Stomach smooth muscle (tissue), 2 donors: Measurements from ENCODE around the gene RNF19B.

ENCODE experiments used
- H3K27ac ChIP-seq: one replicate; pipeline ENCODE4 v1.7.0; 2013; ENCODE audit warnings: mild to moderate bottlenecking, low read length, inconsistent platforms
- H3K27me3 ChIP-seq, 2 donors: one replicate each; pipeline ENCODE4 v1.7.0; 2013; ENCODE audit warnings: low read length in 2 of 2; ENCODE audit not compliant: insufficient read depth in 2 of 2, control insufficient read depth in 1 of 2
- H3K36me3 ChIP-seq, 2 donors: one replicate each; pipeline ENCODE4 v1.7.0; 2013; ENCODE audit warnings: low read length in 2 of 2; ENCODE audit not compliant: control insufficient read depth in 2 of 2, insufficient read depth in 2 of 2
- H3K4me1 ChIP-seq: one replicate; pipeline ENCODE4 v1.7.0; 2013; ENCODE audit warnings: low read length; ENCODE audit not compliant: control insufficient read depth, insufficient read depth
- H3K4me3 ChIP-seq, 2 donors: one replicate each; pipeline ENCODE4 v1.7.0; 2013; ENCODE audit warnings: low read length in 2 of 2
- H3K9ac ChIP-seq, 2 donors: one replicate each; pipeline ENCODE4 v1.7.0; 2013; ENCODE audit warnings: low read length in 2 of 2, mild to moderate bottlenecking in 1 of 2
- H3K9me3 ChIP-seq, 2 donors: one replicate each; pipeline ENCODE4 v1.7.0; 2013; ENCODE audit warnings: low read length in 2 of 2; ENCODE audit not compliant: control insufficient read depth in 2 of 2
- donor health status: healthy.
- donor health status: Pancreatic carcinoma.

Gene RNF19B

DNA sequence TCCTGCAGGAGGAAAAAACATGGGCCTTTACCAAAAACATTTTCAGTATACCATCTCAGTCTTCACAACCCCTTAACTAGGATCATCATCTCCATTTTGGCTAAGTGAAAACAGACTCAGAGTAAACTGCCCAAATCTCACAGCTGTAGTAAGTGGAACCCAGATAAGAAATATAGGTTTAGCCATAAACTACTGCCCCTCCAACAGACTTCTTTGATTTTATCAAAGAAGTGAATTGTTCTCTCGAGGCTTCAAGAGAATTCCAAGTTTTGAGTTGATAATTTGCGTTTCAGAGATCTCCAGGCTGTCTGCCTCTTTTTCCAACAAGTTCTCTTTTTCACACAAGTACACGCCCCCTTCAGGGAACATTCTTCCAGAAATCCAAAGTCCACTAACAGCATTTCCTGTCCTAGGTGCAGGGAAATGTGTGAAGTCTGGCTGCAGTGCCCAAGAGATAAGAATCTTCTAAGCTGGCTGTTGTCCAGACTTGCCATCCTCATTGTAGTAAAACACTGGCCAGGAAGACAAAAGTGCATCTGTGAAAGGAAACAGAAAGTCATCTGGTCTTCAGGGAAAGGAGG lies 30.8 kb downstream of the RNF19B start:
- Histone ChIP-seq H3K4me3 (no peak overlapping the region), H3K27me3 (no peaks in the 10 kb centered on the region), H3K9me3 (no peaks in the 10 kb centered on the region), H3K36me3 (peaks cover 4 to 16% of the 10 kb centered on the region in 2 donors), H3K27ac (no peak overlapping the region), H3K9ac (peak overlapping the region in 1 of 2 donors; percentile 13), H3K4me1 (no peaks in the 10 kb centered on the region)

DNA sequence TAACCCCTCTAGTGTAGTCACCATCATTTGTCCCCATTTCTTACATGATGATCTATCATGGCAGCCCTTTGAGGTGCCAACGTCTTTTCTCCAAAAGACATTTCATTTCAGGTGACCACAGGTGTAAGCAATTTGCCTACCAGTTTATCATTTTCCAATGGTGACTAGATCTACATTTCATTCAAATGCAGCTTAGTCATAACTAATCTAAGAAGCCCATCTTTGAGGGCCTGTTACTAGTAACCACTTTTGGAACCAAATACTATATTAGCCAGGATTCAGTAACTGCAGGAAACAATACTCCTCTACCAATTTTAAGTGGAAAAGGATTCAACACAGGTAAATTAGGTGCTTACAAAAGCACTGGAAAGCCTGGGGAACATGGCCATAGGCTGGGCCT lies 32.8 kb downstream of the RNF19B start:
- no peaks in the 10 kb centered on the region for H3K27me3 ChIP-seq
- peaks cover 0 to 4% of the 10 kb centered on the region in 2 donors for H3K36me3 ChIP-seq
- H3K27ac ChIP-seq, result no peak overlapping the region
- H3K4me3 ChIP-seq, result no peak overlapping the region
- no peak overlapping the region for H3K9ac ChIP-seq
- no peaks in the 10 kb centered on the region for H3K4me1 ChIP-seq
- no peaks in the 10 kb centered on the region for H3K9me3 ChIP-seq

DNA sequence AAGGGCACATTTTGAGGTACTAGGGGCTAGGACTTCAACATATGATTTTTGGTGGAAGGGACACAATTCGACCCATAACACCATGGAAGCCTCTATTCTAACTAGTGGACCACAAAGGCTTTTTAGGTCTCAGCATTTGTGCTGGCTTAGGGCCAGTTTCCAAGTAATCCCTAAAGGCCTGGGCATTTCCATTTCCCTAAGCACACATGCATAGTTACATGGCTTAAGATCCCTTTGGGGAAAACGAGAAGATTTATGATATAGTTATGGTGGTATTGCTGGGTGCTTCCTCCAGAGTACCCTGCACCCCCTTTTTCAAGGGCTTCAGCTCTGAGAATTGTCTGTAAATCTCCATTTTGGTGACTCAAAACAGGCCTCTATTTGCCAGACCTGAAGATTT lies 35.2 kb downstream of the RNF19B start:
- Histone ChIP-seq H3K9ac (no peak overlapping the region), H3K4me3 (no peak overlapping the region), H3K4me1 (peaks cover 14% of the 10 kb centered on the region), H3K36me3 (no peaks in the 10 kb centered on the region), H3K27me3 (peaks cover 0 to 5% of the 10 kb centered on the region in 2 donors), H3K27ac (no peak overlapping the region), H3K9me3 (no peaks in the 10 kb centered on the region)

DNA sequence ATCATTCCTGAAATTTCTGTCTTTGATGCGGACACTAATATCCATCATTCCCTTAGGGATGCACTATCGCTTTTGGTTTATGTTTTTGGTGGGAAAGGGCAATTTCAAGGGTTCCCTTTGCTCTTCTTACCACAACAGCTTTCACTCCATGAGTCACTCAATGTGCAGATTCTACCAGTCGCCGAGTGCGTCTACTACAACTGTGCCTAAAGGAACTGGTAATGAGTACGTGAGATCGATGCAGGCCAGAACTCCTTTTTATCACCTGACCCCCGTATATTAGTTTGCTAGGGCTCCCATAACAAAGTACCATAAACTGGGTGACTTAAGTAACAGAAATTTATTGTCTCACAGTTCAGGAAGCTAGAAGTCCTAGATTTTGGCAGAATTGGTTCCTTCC lies 35.9 kb downstream of the RNF19B start:
- no peak overlapping the region for H3K27ac ChIP-seq
- peaks cover 0 to 6% of the 10 kb centered on the region in 2 donors for H3K27me3 ChIP-seq
- no peak overlapping the region for H3K4me3 ChIP-seq
- peaks cover 14% of the 10 kb centered on the region for H3K4me1 ChIP-seq
- no peak overlapping the region for H3K9ac ChIP-seq
- no peaks in the 10 kb centered on the region for H3K9me3 ChIP-seq
- no peaks in the 10 kb centered on the region for H3K36me3 ChIP-seq

DNA sequence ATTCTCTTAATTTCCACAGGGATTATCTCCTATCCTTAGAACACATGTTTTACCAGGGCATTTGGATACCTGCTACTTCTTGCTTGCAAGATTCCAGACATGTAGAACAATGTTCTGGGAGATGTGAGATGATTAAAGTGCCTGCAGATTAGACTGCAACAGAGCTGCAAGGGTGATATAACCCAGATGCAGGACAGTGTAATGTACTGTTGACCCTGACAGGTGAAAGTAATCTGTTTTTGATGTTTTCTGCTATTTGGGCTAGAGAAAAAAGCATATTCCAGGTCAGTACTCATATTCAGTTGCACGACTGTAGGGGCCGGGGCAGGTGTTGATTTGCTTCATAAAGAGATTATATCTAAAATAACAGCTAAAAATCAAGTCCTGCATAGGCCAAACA lies 36.3 kb downstream of the RNF19B start:
- H3K36me3 ChIP-seq, result no peaks in the 10 kb centered on the region
- no peak overlapping the region for H3K9ac ChIP-seq
- H3K9me3 ChIP-seq, result no peaks in the 10 kb centered on the region
- H3K4me3 ChIP-seq, result no peak overlapping the region
- H3K27me3 ChIP-seq, result peaks cover 0 to 6% of the 10 kb centered on the region in 2 donors
- H3K4me1 ChIP-seq, result peaks cover 14% of the 10 kb centered on the region
- no peak overlapping the region for H3K27ac ChIP-seq

DNA sequence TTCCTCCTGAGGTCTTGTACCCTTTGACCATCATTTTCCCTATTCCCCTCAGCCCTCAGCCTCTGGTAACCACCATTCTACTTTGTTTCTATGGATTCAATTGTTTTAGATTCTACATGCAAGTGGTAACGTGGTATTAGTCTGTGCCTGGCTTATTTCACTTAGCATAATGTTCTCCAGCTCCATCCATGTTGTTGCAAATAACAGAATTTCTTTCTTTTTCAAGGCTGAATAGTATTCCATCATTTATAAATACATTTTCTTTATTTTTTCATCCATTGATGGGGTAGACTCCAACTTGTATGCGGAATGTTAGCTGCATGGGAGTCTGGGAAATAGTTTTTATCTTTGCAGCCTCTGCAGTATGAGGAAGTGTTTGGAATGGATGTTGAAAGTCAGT lies 37.2 kb downstream of the RNF19B start:
- no peak overlapping the region for H3K9ac ChIP-seq
- no peak overlapping the region for H3K27ac ChIP-seq
- H3K4me1 ChIP-seq, result peaks cover 14% of the 10 kb centered on the region
- H3K4me3 ChIP-seq, result no peak overlapping the region
- H3K36me3 ChIP-seq, result no peaks in the 10 kb centered on the region
- H3K27me3 ChIP-seq, result peaks cover 2 to 10% of the 10 kb centered on the region in 2 donors
- H3K9me3 ChIP-seq, result no peaks in the 10 kb centered on the region

DNA sequence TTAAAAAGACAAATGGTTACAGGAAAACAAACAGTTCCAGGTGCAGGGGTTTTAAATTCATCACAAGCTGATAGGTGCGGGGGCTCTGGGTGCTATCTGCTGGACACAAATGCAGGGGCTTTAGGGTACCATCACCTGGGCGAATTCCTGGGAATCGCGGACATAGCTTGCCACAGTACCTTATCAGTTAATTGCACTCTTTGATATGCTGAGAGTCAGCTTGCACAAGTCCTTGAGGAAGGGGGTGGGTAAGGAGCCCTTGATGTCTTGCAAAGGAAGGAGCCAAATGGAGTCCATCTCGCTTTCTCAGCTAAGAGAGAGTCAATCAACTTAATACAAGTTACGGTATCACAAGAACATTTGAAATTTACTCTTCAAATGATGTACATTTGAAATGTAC lies 38.0 kb downstream of the RNF19B start:
- no peaks in the 10 kb centered on the region for H3K9me3 ChIP-seq
- peaks cover 14% of the 10 kb centered on the region for H3K4me1 ChIP-seq
- peaks cover 2 to 10% of the 10 kb centered on the region in 2 donors for H3K27me3 ChIP-seq
- H3K36me3 ChIP-seq, result no peaks in the 10 kb centered on the region
- no peak overlapping the region for H3K9ac ChIP-seq
- no peak overlapping the region for H3K4me3 ChIP-seq
- H3K27ac ChIP-seq, result no peak overlapping the region

DNA sequence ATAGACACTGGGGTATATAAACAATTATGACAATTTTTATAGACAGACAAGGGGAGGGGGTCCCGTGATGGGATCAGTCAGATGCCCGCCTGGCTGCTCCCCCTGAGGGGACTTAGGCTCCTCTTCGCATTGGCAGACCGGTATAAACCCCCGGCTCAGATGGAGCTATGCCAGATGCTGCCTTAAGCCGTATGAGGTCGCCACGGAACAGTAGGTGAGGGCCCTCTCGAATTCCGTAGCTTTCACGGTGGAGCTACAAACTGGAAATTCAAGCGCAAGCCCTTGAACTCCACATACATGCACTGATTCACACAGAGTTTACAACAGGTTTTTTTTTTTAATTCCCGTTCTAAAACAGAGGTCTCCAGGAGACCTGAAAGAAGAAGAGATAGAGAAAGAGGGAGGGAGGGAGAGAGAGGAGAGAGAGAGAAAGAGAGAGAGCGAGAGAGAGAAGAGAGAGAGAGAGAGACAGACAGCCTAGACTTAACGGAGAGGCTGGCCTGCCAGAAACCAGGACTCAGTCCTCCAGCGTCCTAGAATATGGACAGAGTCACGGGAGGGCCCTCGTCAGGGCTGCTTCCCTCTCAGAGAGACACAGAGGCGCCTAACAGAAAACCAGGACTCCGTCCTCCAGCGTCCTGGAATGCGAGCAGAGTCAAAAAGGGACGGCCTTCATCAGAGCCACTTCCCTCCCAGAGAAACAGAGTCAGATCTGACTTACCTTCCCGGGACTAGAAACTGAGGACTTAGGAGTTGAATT lies 39.0 kb downstream of the RNF19B start:
- Histone ChIP-seq H3K9ac (peak overlapping the region; percentile 37 to 58), H3K9me3 (no peaks in the 10 kb centered on the region), H3K27me3 (peaks cover 4 to 14% of the 10 kb centered on the region in 2 donors), H3K36me3 (no peaks in the 10 kb centered on the region), H3K4me3 (peak overlapping the region; percentile 38 to 49), H3K27ac (no peak overlapping the region), H3K4me1 (peaks cover 16% of the 10 kb centered on the region)

DNA sequence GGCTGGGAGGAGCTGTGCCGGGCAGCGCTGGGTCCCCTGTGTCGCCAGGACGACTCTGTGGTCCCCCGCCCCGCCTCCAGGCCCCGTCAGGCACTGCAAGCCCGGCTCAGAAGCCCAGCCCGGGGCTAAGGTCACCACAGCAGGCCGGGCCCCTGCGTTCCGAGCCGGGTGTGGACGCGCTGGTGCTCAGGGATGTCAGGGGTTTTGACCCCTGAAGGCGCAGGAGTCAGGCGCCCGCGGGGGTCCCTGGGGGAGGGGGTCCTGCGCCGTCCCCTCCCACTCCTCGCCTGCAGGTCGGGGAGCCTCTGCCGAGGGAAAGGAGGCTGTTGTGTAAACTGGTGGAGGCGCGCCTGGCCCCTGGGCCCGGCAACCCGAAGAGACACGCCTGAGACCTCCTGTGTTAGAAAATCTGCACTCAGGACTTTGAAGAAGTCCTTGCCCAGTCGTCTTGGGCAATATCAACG lies 39.7 kb downstream of the RNF19B start:
- H3K27me3 ChIP-seq, result peaks cover 4 to 14% of the 10 kb centered on the region in 2 donors
- no peaks in the 10 kb centered on the region for H3K36me3 ChIP-seq
- no peak overlapping the region for H3K27ac ChIP-seq
- no peak overlapping the region for H3K9ac ChIP-seq
- H3K4me1 ChIP-seq, result peaks cover 16% of the 10 kb centered on the region
- H3K4me3 ChIP-seq, result peak overlapping the region in 1 of 2 donors; percentile 15
- no peaks in the 10 kb centered on the region for H3K9me3 ChIP-seq

DNA sequence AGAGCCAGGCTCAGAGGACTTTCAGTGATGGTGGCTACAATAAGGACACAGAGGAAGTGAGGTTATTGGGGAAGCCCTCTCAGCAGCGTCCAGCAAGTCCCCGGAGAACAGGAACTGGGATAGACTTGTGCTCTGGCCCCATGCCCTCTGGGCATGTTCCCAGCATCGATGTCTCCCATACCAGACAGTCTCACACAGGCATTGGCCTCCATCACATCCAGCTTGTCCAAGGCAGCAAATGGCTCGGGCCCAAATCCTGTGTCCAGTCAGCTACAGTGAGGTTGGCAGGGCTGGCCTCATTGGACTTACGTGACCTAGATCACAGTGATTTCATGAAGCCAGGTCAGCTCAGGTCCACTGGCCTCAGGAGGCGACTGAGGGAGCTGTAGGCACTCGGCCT lies 43.8 kb downstream of the RNF19B start:
- no peaks in the 10 kb centered on the region for H3K9me3 ChIP-seq
- H3K27ac ChIP-seq, result no peak overlapping the region
- H3K4me3 ChIP-seq, result no peak overlapping the region
- no peak overlapping the region for H3K9ac ChIP-seq
- peaks cover 4 to 17% of the 10 kb centered on the region in 2 donors for H3K27me3 ChIP-seq
- peaks cover 13% of the 10 kb centered on the region for H3K4me1 ChIP-seq
- no peaks in the 10 kb centered on the region for H3K36me3 ChIP-seq
